HepG2 (cell line): ENCODE measurements around the gene AHSG. TPM values are rescaled to one million over a fixed set of nuclear protein-coding genes. Genes with fewer than 3 reads are reported as not detected.
A peak's percentile ranks its signal among the peaks of the same experiment; 100 is the strongest.

Experiments
- CCDC6 ChIP-seq: sonication (generic); formaldehyde crosslinking; IDR thresholded peaks from 2 replicates; pipeline ENCODE4 v1.8.1; 2022; ENCODE audit warnings: mild to moderate bottlenecking, missing genetic modification reagents, moderate library complexity
- HDAC2 ChIP-seq: sonication (generic); formaldehyde crosslinking; IDR thresholded peaks from 2 replicates; pipeline ENCODE4 v1.4.0; 2020; ENCODE audit warnings: missing genetic modification reagents
- KDM6A ChIP-seq: IDR thresholded peaks from 2 replicates; pipeline ENCODE4 v1.6.1; 2016; ENCODE audit warnings: low read depth
- MED1 ChIP-seq: sonication (generic); formaldehyde crosslinking; IDR thresholded peaks from 2 replicates; pipeline ENCODE4 v1.4.0; 2020; ENCODE audit warnings: missing genetic modification reagents
- MEIS2 ChIP-seq: sonication (generic); formaldehyde crosslinking; IDR thresholded peaks from 2 replicates; pipeline ENCODE4 v1.9.0; 2021; ENCODE audit warnings: mild to moderate bottlenecking, missing genetic modification reagents
- MIXL1 ChIP-seq: IDR thresholded peaks from 2 replicates; pipeline ENCODE4 v1.6.1; 2016
- RCOR2 ChIP-seq: IDR thresholded peaks from 2 replicates; pipeline ENCODE4 v1.6.1; 2016; ENCODE audit warnings: missing biosample characterization, missing genetic modification reagents
- SMC3 ChIP-seq: IDR thresholded peaks from 2 replicates; pipeline ENCODE4 v1.6.1; 2011; ENCODE audit warnings: low read length, improper control_type of control experiment
- TARDBP ChIP-seq: sonication (generic); formaldehyde crosslinking; IDR thresholded peaks from 2 replicates; pipeline ENCODE4 v1.8.0; 2022; ENCODE audit warnings: mild to moderate bottlenecking, missing genetic modification reagents
- ZBTB7B ChIP-seq: sonication (generic); formaldehyde crosslinking; IDR thresholded peaks from 2 replicates; pipeline ENCODE4 v1.4.0; 2020; ENCODE audit warnings: missing genetic modification reagents
- ZFP36L1 ChIP-seq: sonication (generic); formaldehyde crosslinking; IDR thresholded peaks from 2 replicates; pipeline ENCODE4 v1.8.0; 2022; ENCODE audit warnings: mild to moderate bottlenecking, missing genetic modification reagents, moderate library complexity
- ZNF264 ChIP-seq: sonication (generic); formaldehyde crosslinking; IDR thresholded peaks from 2 replicates; pipeline ENCODE4 v1.4.0; 2020; ENCODE audit warnings: missing genetic modification reagents
- ZNF772 ChIP-seq: sonication (generic); formaldehyde crosslinking; IDR thresholded peaks from 2 replicates; pipeline ENCODE4 v1.5.0; 2020; ENCODE audit warnings: mild to moderate bottlenecking, missing genetic modification reagents
- polyA plus RNA-seq, 8 experiments: library from polyadenylated mRNA; depleted of rRNA in 3 of 8; stranded (reverse) in 7 of 8; unstranded in 1 of 8; fragments of >200 nt; fragmentation: Illumina TruSeq in 4 of 8; extraction: Trizol in 4 of 8; gene quantifications; 2 replicates each; pipeline versions ENCODE4 v1.2.1 to v1.2.3, GENCODE V29; 2011 to 2016; ENCODE audit warnings: low read depth in 4 of 8, missing spikeins in 1 of 8, mixed read lengths in 1 of 8; ENCODE audit not compliant: insufficient read depth in 1 of 8
- total RNA-seq, 5 experiments: library from RNA; depleted of rRNA; stranded (reverse); fragments of >200 nt; fragmentation: Illumina TruSeq; extraction: Trizol; gene quantifications; 2 replicates each; pipeline ENCODE4 v1.2.3, GENCODE V29; 2016; ENCODE audit warnings: low read depth in 1 of 5
- TF ChIP-seq, protein P1 (sequence below), 2 experiments: fragments of 450-650 bp in 1 of 2; sonication (generic) in 1 of 2; formaldehyde crosslinking; IDR thresholded peaks; 2 replicates each; pipeline versions ENCODE4 v1.5.0 to v1.8.0; 2020 to 2022; ENCODE audit warnings: mild to moderate bottlenecking in 1 of 2, missing genetic modification reagents in 1 of 2
- TF ChIP-seq, protein P2 (sequence below): sonication (generic); formaldehyde crosslinking; conservative IDR thresholded peaks from 2 replicates; pipeline ENCODE4 v1.4.0; 2020; ENCODE audit warnings: mild to moderate bottlenecking, missing genetic modification reagents, moderate library complexity
- TF ChIP-seq, protein P3 (sequence below): IDR thresholded peaks from 2 replicates; pipeline ENCODE4 v1.6.1; 2016; ENCODE audit warnings: low read depth
- TF ChIP-seq, protein P4 (sequence below): sonication (generic); formaldehyde crosslinking; IDR thresholded peaks from 2 replicates; pipeline ENCODE4 v1.4.0; 2020; ENCODE audit warnings: low read depth, mild to moderate bottlenecking, missing genetic modification reagents
- TF ChIP-seq, protein P5 (sequence below): sonication (generic); formaldehyde crosslinking; IDR thresholded peaks from 2 replicates; pipeline ENCODE4 v1.5.1; 2020; ENCODE audit warnings: mild to moderate bottlenecking, moderate library complexity, missing genetic modification reagents

Gene AHSG
- total and polyA plus RNA-seq, 2 of the 13 experiments (the other 11 are each of a cell fraction or from before 2014, with no cell fraction given), result 2,043 to 19,152 TPM

DNA sequence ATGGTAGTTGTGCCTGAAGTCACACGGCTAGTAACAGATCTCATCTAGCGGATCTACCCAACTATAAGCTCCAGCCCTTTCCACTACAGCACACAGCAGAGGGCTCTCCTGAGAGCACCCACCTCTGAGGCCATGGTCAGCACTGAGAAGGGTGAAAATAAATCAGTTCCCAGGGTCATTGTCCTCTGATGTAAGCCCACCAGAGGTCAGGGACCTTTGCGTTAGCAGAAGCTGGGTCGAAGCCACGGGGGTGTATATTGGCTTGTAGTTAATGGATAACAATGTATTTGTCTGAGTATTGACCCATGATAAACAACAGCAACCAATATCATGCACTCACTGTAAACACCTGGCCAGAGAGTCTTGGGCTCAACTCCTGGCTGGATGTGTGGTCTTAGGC lies 21.3 kb downstream of the AHSG start (continued):
- TF ChIP-seq, protein P1, sequence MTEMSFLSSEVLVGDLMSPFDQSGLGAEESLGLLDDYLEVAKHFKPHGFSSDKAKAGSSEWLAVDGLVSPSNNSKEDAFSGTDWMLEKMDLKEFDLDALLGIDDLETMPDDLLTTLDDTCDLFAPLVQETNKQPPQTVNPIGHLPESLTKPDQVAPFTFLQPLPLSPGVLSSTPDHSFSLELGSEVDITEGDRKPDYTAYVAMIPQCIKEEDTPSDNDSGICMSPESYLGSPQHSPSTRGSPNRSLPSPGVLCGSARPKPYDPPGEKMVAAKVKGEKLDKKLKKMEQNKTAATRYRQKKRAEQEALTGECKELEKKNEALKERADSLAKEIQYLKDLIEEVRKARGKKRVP (CRISPR knock-in tag; IDR thresholded peaks at IDR 0.05), result peak in 1 of 2 experiments; percentile 94; a peak in 2 of 4 replicates
- TF ChIP-seq, protein P2, sequence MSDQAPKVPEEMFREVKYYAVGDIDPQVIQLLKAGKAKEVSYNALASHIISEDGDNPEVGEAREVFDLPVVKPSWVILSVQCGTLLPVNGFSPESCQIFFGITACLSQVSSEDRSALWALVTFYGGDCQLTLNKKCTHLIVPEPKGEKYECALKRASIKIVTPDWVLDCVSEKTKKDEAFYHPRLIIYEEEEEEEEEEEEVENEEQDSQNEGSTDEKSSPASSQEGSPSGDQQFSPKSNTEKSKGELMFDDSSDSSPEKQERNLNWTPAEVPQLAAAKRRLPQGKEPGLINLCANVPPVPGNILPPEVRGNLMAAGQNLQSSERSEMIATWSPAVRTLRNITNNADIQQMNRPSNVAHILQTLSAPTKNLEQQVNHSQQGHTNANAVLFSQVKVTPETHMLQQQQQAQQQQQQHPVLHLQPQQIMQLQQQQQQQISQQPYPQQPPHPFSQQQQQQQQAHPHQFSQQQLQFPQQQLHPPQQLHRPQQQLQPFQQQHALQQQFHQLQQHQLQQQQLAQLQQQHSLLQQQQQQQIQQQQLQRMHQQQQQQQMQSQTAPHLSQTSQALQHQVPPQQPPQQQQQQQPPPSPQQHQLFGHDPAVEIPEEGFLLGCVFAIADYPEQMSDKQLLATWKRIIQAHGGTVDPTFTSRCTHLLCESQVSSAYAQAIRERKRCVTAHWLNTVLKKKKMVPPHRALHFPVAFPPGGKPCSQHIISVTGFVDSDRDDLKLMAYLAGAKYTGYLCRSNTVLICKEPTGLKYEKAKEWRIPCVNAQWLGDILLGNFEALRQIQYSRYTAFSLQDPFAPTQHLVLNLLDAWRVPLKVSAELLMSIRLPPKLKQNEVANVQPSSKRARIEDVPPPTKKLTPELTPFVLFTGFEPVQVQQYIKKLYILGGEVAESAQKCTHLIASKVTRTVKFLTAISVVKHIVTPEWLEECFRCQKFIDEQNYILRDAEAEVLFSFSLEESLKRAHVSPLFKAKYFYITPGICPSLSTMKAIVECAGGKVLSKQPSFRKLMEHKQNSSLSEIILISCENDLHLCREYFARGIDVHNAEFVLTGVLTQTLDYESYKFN, result peak; percentile 91
- TF ChIP-seq MIXL1 (CRISPR knock-in tag) (peak; percentile 95), ZNF264 (peak; percentile 72; the same call in 1 of the 2 replicates), ZFP36L1 (CRISPR knock-in tag) (0 out of 2 replicates have a peak, but pooled peaks have one; percentile 62), ZBTB7B (peak; percentile 63), MEIS2 (CRISPR knock-in tag) (peak; percentile 39; the same call in 1 of the 2 replicates), RCOR2 (CRISPR knock-in tag) (peak; percentile 93), ZNF772 (CRISPR knock-in tag) (peak; percentile 66; the same call in 1 of the 2 replicates), SMC3 (peak; percentile 68; the same call in 1 of the 2 replicates), CCDC6 (0 out of 2 replicates have a peak, but pooled peaks have one; percentile 40), HDAC2 (CRISPR knock-in tag) (peak; percentile 97), TARDBP (CRISPR knock-in tag) (peak; percentile 72), KDM6A (peak; percentile 46; the same call in 1 of the 2 replicates), MED1 (peak; percentile 93)
- TF ChIP-seq, protein P3, sequence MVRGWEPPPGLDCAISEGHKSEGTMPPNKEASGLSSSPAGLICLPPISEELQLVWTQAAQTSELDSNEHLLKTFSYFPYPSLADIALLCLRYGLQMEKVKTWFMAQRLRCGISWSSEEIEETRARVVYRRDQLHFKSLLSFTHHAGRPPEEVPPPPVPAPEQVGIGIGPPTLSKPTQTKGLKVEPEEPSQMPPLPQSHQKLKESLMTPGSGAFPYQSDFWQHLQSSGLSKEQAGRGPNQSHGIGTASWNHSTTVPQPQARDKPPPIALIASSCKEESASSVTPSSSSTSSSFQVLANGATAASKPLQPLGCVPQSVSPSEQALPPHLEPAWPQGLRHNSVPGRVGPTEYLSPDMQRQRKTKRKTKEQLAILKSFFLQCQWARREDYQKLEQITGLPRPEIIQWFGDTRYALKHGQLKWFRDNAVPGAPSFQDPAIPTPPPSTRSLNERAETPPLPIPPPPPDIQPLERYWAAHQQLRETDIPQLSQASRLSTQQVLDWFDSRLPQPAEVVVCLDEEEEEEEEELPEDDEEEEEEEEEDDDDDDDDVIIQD (CRISPR knock-in tag), result peak; percentile 50; the same call in 1 of the 2 replicates
- TF ChIP-seq, protein P4, sequence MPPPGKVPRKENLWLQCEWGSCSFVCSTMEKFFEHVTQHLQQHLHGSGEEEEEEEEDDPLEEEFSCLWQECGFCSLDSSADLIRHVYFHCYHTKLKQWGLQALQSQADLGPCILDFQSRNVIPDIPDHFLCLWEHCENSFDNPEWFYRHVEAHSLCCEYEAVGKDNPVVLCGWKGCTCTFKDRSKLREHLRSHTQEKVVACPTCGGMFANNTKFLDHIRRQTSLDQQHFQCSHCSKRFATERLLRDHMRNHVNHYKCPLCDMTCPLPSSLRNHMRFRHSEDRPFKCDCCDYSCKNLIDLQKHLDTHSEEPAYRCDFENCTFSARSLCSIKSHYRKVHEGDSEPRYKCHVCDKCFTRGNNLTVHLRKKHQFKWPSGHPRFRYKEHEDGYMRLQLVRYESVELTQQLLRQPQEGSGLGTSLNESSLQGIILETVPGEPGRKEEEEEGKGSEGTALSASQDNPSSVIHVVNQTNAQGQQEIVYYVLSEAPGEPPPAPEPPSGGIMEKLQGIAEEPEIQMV, result peak; percentile 63; the same call in 1 of the 2 replicates
- TF ChIP-seq, protein P5, sequence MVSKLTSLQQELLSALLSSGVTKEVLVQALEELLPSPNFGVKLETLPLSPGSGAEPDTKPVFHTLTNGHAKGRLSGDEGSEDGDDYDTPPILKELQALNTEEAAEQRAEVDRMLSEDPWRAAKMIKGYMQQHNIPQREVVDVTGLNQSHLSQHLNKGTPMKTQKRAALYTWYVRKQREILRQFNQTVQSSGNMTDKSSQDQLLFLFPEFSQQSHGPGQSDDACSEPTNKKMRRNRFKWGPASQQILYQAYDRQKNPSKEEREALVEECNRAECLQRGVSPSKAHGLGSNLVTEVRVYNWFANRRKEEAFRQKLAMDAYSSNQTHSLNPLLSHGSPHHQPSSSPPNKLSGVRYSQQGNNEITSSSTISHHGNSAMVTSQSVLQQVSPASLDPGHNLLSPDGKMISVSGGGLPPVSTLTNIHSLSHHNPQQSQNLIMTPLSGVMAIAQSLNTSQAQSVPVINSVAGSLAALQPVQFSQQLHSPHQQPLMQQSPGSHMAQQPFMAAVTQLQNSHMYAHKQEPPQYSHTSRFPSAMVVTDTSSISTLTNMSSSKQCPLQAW (CRISPR knock-in tag), result peak; percentile 99
